Vagina (tissue), 2 donors: Measurements from ENCODE around the gene RGS9BP.

Experiments used
- CTCF ChIP-seq, 3 experiments: fragments of 450-650 bp in 2 of 3; fragments of 200-600 bp in 1 of 3; sonication (generic) in 1 of 3; IDR thresholded peaks; one replicate each; pipeline ENCODE4 v1.5.1; 2017 to 2019; ENCODE audit warnings: antibody characterized with exemption in 3 of 3, mild to moderate bottlenecking in 2 of 3, moderate library complexity in 2 of 3
- POLR2A ChIP-seq, 2 donors: fragments of 450-650 bp; IDR thresholded peaks; one replicate each; pipeline ENCODE4 v1.6.1; 2017; ENCODE audit warnings: antibody characterized with exemption in 2 of 2, mild to moderate bottlenecking in 2 of 2, moderate library complexity in 2 of 2
- POLR2AphosphoS5 ChIP-seq, 2 donors: sonication (generic); formaldehyde crosslinking; IDR thresholded peaks; one replicate each; pipeline ENCODE4 v1.9.0; 2017; ENCODE audit warnings: antibody characterized with exemption in 2 of 2, mild to moderate bottlenecking in 2 of 2, low read depth in 1 of 2; ENCODE audit not compliant: insufficient read depth in 1 of 2

- TF ChIP-seq POLR2AphosphoS5 (IDR thresholded peaks at IDR 0.05; ENCODE audit: insufficient read depth in 1 of 2, low read depth in 1 of 2), result no peak
- TF ChIP-seq CTCF (IDR thresholded peaks at IDR 0.05), result no peak
- TF ChIP-seq POLR2A (IDR thresholded peaks at IDR 0.05), result no peak
Measured at GRCh38 chr19:32675720-32676185, at the start of gene RGS9BP.
